Activated effector memory CD4-positive, alpha-beta T cell treated with anti-CD3 and anti-CD28 coated beads, Interleukin-2, amount 50 U/mL, for 16 hours (primary cell): ENCODE results near the gene HECTD4.
A peak's percentile ranks its signal among the peaks of the same experiment; 100 is the strongest.

ENCODE experiments used
- DNase-seq: peaks from one replicate; pipeline ENCODE4 v3.0.0-alpha.2; 2020

Gene HECTD4

GRCh38 chr12:112110787-112111662, 271.2 kb downstream of the HECTD4 start:
- DNase-seq, result peak; percentile 19
